Measurements from ENCODE around the gene IGFLR1. TPM values are rescaled to one million over a fixed set of nuclear protein-coding genes. Genes with fewer than 3 reads are reported as not detected.

Gene IGFLR1
- total RNA-seq, 3 donors from 2014 or later, result 5.3 to 14.6 (median 8.2) TPM

DNA sequence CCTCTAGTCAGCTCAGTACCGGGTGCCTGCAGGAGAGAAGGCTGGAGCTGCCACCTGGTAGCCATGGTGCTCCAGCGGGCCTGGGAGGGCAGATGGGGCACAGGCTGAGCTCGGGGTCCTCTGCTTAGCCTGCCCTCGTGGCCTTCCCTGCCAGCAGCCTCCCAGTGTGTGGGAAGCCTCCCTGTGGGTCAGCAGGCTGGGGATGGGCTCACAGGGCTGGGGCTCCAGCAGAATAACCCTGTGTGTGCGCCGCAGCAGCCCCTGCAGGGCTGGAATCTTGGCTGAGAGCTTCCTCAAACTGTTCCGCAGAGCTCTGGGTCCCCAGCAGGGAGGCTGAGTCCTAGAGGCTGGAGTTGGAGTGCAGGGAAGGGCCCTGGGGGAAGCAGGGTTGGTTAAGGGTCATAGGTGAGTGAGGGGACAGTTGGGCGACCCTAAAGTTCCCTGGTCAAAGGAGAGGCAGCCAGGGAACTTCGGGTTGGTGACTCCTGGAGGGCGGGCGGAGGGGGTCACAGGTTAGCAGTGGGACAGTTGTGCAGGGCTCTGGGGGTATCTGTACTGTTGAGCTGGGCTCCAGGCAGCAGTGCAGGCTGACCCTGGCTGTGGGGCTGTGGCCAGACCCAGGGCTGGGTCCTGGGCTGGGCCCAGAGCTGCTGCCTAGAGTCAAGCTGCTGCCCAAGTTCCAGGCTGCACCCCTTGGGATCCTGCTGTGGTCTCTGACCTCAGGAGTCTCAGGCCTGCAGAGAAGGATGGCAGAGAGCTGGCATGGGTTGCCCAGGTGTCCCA is 47.1 kb upstream of the IGFLR1 start:
- TF ChIP-seq, protein P1, sequence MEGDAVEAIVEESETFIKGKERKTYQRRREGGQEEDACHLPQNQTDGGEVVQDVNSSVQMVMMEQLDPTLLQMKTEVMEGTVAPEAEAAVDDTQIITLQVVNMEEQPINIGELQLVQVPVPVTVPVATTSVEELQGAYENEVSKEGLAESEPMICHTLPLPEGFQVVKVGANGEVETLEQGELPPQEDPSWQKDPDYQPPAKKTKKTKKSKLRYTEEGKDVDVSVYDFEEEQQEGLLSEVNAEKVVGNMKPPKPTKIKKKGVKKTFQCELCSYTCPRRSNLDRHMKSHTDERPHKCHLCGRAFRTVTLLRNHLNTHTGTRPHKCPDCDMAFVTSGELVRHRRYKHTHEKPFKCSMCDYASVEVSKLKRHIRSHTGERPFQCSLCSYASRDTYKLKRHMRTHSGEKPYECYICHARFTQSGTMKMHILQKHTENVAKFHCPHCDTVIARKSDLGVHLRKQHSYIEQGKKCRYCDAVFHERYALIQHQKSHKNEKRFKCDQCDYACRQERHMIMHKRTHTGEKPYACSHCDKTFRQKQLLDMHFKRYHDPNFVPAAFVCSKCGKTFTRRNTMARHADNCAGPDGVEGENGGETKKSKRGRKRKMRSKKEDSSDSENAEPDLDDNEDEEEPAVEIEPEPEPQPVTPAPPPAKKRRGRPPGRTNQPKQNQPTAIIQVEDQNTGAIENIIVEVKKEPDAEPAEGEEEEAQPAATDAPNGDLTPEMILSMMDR (IDR thresholded peaks at IDR 0.05), result no peak
- DNase-seq (no peak), ATAC-seq (no peak)
- Histone ChIP-seq H3K4me3 (no peak overlapping the region), H3K4me1 (ENCODE audit: low read depth) (no peaks in the 10 kb centered on the region), H3K9me3 (no peaks in the 10 kb centered on the region), H3K36me3 (ENCODE audit: low read depth) (no peaks in the 10 kb centered on the region)
- intact Hi-C loops (cut with DNase I, micrococcal nuclease), result no loop called here

DNA sequence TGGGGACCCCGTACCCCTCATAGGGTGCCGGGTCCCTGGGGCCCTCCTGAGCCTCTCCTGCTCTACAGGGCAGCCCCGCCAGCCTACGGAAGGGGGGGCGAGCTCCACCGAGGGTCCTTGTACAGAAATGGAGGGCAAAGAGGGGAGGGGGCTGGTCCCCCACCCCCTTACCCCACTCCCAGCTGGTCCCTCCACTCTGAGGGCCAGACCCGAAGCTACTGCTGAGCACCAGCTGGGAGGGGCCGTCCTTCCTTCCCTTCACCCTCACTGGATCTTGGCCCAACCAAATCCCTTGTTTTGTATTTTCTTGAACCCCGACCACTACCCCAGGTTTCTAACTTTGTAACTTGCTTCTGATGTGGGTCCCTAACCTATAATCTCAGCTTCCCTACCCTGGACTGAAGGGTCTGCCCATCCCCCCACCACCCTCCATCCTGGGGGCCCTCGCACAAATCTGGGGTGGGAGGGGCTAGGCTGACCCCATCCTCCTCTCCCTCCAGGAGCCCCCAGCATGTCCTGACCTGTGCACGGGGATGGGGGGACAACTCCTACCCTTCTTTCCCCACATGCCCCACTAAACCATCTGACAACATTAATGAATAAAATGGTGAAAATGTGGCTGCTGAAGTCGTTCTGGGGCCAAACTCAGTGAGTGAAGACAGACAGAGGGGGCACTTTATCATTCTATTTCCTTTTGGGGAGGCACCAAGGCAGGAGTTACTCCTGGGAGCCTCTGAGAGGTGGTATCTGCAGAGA is 46.1 kb upstream of the IGFLR1 start:
- ATAC-seq (no peak), DNase-seq (no peak)
- Histone ChIP-seq H3K4me3 (no peak overlapping the region), H3K9me3 (no peaks in the 10 kb centered on the region), H3K36me3 (ENCODE audit: low read depth) (no peaks in the 10 kb centered on the region), H3K4me1 (ENCODE audit: low read depth) (no peaks in the 10 kb centered on the region)
- intact Hi-C loops (cut with DNase I, micrococcal nuclease), result no loop called here
- TF ChIP-seq, protein P1 (IDR thresholded peaks at IDR 0.05), result no peak

DNA sequence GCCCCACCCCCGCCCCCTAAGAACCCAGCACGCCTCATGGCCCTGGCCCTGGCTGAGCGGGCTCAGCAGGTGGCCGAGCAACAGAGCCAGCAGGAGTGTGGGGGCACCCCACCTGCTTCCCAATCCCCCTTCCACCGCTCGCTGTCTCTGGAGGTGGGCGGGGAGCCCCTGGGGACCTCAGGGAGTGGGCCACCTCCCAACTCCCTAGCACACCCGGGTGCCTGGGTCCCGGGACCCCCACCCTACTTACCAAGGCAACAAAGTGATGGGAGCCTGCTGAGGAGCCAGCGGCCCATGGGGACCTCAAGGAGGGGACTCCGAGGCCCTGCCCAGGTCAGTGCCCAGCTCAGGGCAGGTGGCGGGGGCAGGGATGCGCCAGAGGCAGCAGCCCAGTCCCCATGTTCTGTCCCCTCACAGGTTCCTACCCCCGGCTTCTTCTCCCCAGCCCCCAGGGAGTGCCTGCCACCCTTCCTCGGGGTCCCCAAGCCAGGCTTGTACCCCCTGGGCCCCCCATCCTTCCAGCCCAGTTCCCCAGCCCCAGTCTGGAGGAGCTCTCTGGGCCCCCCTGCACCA is 45.1 kb upstream of the IGFLR1 start:
- Histone ChIP-seq H3K4me3 (no peak overlapping the region), H3K9me3 (no peaks in the 10 kb centered on the region), H3K4me1 (ENCODE audit: low read depth) (no peaks in the 10 kb centered on the region), H3K36me3 (ENCODE audit: low read depth) (no peaks in the 10 kb centered on the region)
- DNase-seq (no peak), ATAC-seq (no peak)
- intact Hi-C loops (cut with DNase I, micrococcal nuclease), result no loop called here
- TF ChIP-seq, protein P1 (IDR thresholded peaks at IDR 0.05), result no peak

DNA sequence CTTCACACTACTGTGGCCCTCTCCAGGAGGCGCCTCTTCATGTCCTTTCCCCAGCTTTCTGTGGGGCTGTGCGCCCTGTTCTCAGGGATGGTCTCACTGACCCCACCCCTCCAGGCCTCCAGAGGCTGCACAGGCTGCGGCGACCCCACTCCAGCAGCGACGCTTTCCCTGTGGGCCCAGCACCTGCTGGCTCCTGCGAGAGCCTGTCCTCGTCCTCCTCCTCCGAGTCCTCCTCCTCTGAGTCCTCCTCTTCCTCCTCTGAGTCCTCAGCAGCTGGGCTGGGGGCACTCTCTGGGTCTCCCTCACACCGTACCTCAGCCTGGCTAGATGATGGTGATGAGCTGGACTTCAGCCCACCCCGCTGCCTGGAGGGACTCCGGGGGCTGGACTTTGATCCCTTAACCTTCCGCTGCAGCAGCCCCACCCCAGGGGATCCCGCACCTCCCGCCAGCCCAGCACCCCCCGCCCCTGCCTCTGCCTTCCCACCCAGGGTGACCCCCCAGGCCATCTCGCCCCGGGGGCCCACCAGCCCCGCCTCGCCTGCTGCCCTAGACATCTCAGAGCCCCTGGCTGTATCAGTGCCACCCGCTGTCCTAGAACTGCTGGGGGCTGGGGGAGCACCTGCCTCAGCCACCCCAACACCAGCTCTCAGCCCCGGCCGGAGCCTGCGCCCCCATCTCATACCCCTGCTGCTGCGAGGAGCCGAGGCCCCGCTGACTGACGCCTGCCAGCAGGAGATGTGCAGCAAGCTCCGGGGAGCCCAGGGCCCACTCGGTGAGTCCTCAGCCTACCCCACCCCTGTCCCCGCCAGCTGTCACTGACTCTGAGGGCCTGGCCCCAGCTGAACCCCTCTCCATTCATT is 44.3 kb upstream of the IGFLR1 start:
- H3K4me1 ChIP-seq (ENCODE audit: low read depth), result no peaks in the 10 kb centered on the region
- no peaks in the 10 kb centered on the region for H3K9me3 ChIP-seq
- ATAC-seq (no peak), DNase-seq (no peak)
- no peak overlapping the region for H3K4me3 ChIP-seq
- intact Hi-C loops (cut with DNase I, micrococcal nuclease), result no loop called here
- TF ChIP-seq, protein P1 (IDR thresholded peaks at IDR 0.05), result no peak
- no peaks in the 10 kb centered on the region for H3K36me3 ChIP-seq (ENCODE audit: low read depth)

DNA sequence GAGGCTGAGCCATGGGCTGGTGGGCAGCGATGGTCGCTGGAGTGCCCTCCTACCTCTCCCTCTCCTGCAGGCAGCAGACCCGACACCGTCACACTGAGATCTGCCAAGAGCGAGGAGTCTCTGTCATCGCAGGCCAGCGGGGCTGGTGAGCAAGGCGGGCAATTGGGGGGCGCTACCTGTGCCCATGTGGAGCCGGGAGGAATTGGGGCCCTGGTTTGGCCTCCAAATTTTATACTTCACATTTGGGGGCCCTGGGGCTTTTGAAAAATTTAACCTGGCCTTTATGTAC is 43.0 kb upstream of the IGFLR1 start:
- no peaks in the 10 kb centered on the region for H3K4me1 ChIP-seq (ENCODE audit: low read depth)
- no peaks in the 10 kb centered on the region for H3K36me3 ChIP-seq (ENCODE audit: low read depth)
- H3K9me3 ChIP-seq, result no peaks in the 10 kb centered on the region
- TF ChIP-seq, protein P1 (IDR thresholded peaks at IDR 0.05), result no peak
- intact Hi-C loops (cut with DNase I, micrococcal nuclease), result no loop called here
- no peak overlapping the region for H3K4me3 ChIP-seq
- ATAC-seq (no peak), DNase-seq (no peak)

Measured in mucosa of descending colon (tissue), 3 donors.